NT2/D1 (cell line): ENCODE results near the gene PDE6B.

Source experiments
- SUZ12 ChIP-seq: IDR thresholded peaks from 2 replicates; pipeline ENCODE4 v1.6.1; 2011; ENCODE audit not compliant: insufficient read length, insufficient read depth; ENCODE audit errors: extremely low read depth
- YY1 ChIP-seq: IDR thresholded peaks from 2 replicates; pipeline ENCODE4 v1.6.1; 2011; ENCODE audit not compliant: insufficient read length, insufficient read depth

DNA sequence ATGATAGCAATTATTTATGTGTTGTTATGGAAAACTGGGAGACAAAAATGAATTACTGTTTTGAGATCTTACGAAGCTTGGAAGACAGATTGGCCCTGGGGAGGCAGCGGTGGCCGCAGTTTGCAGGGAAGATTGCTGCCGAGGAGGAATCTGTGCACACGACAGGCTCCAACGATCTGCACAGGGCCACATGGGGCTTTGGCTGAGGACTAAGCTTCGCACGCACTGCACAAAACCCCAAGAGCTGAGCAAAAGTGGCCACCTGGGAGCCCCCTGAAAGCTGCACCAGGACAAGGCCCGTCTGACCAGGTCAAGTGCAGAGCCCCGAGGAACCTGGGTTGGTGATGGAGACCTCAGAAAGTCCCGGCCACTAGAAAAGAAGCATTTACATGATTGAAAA is 5.2 kb upstream of the PDE6B start:
- no peak for TF ChIP-seq SUZ12
- no peak for TF ChIP-seq YY1
